ENCODE results near the gene PTPN14.

The PTPN14 gene

GRCh38 chr1:214586621-214587020, 35.2 kb upstream of the PTPN14 start:
- DNase-seq, result no peak
- Histone ChIP-seq H3K4me3 (ENCODE audit: low read depth, low read length) (no peak overlapping the region), H3K9me3 (no peaks in the 10 kb centered on the region), H3K27me3 (peaks cover 5% of the 10 kb centered on the region), H3K36me3 (no peaks in the 10 kb centered on the region), H3K4me1 (no peaks in the 10 kb centered on the region)
- TF ChIP-seq CTCF (IDR thresholded peaks at IDR 0.05; ENCODE audit: low read depth, low read length), result no peak

- DNase-seq, result no peak
These were observed 33.7 kb upstream of the PTPN14 start for GRCh38 chr1:214584805-214585766.

GRCh38 chr1:214583824-214584554, 32.6 kb upstream of the PTPN14 start:
- no peaks in the 10 kb centered on the region for H3K4me1 ChIP-seq
- no peak for DNase-seq
- peaks cover 5% of the 10 kb centered on the region for H3K27me3 ChIP-seq
- H3K9me3 ChIP-seq, result no peaks in the 10 kb centered on the region
- no peak for TF ChIP-seq CTCF (IDR thresholded peaks at IDR 0.05; ENCODE audit: low read depth, low read length)
- H3K36me3 ChIP-seq, result no peaks in the 10 kb centered on the region
- H3K4me3 ChIP-seq (ENCODE audit: low read depth, low read length), result no peak overlapping the region

More at GRCh38 chr1:214584805-214585766, 33.7 kb upstream of the PTPN14 start:
- Histone ChIP-seq H3K4me1 (no peaks in the 10 kb centered on the region), H3K36me3 (no peaks in the 10 kb centered on the region), H3K27me3 (peaks cover 5% of the 10 kb centered on the region), H3K9me3 (no peaks in the 10 kb centered on the region), H3K4me3 (ENCODE audit: low read depth, low read length) (no peak overlapping the region)
- TF ChIP-seq CTCF (IDR thresholded peaks at IDR 0.05; ENCODE audit: low read depth, low read length), result peak; percentile 55

GRCh38 chr1:214583113-214583512, 31.7 kb upstream of the PTPN14 start:
- Histone ChIP-seq H3K4me1 (no peaks in the 10 kb centered on the region), H3K27me3 (peaks cover 5% of the 10 kb centered on the region), H3K4me3 (ENCODE audit: low read depth, low read length) (no peak overlapping the region), H3K36me3 (no peaks in the 10 kb centered on the region), H3K9me3 (no peaks in the 10 kb centered on the region)
- TF ChIP-seq CTCF (IDR thresholded peaks at IDR 0.05; ENCODE audit: low read depth, low read length), result no peak
- DNase-seq, result no peak

- Histone ChIP-seq H3K9me3 (no peaks in the 10 kb centered on the region), H3K4me3 (ENCODE audit: low read depth, low read length) (no peak overlapping the region), H3K4me1 (no peaks in the 10 kb centered on the region), H3K36me3 (no peaks in the 10 kb centered on the region), H3K27me3 (peaks cover 5% of the 10 kb centered on the region)
- DNase-seq, result no peak
- TF ChIP-seq CTCF (IDR thresholded peaks at IDR 0.05; ENCODE audit: low read depth, low read length), result no peak
These were observed 31.0 kb upstream of the PTPN14 start for GRCh38 chr1:214582289-214582891.

Measured in BE2C (cell line).